CD4-positive, alpha-beta T cell treated with Interleukin-6 at 100 ng/mL for 8 hours (primary cell): ENCODE data around the gene SPSB1.
A peak's percentile ranks its signal among the peaks of the same experiment; 100 is the strongest.

Source experiments
- DNase-seq: peaks from one replicate; pipeline ENCODE4 v3.0.0-alpha.2; 2020; ENCODE audit warnings: mixed read lengths, low spot score

SPSB1 gene

GRCh38 chr1:9394010-9394409, 101.3 kb downstream of the SPSB1 start:
- no peak for DNase-seq

DNA sequence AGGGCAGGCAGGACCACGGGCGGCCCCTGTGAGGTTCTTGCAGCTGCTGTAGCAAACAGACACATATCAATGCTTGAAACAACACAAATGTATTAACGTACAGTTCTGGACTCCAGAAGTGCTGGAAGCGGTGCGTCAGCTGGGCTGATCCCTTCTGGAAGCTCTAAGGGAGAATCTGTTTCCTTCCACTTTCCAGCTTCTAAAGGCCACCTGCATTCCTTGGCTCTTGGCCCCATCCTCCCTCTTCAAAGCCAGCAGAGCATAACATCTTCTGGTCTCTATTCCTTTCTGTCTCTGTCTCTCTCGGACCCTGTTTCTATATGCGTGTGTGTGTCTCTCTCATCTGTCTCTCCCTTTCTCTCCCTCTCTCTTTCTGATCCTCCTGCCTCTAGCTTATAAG, 102.3 kb downstream of the SPSB1 start:
- DNase-seq: no peak

DNA sequence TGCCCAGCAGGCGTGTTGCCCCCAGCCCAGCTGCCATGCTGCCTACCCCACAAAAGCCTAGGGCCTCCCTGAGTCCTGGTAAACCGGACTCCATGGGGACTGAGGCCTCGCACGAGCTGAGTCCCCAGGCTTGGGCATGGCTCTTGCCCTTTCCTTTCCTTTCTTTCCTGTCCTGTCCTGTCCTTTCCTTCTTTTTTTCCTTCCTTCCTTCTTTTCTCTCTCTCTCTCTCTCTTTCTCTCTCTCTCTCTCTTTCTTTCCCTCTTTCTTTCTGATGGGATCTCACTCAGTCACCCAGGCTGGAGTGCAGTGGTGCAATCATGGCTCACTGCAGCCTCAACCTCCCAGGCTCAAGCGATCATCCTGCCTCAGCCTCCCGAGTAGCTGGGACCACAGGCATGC, 104.4 kb downstream of the SPSB1 start:
- DNase-seq: no peak

GRCh38 chr1:9397997-9398526, 105.4 kb downstream of the SPSB1 start:
- no peak for DNase-seq

- no peak for DNase-seq
Measured at GRCh38 chr1:9399510-9400424, 107.1 kb downstream of the SPSB1 start.

GRCh38 chr1:9400425-9401079, 107.9 kb downstream of the SPSB1 start:
- DNase-seq: peak; percentile 36

- DNase-seq: no peak
Measured at GRCh38 chr1:9401080-9401453, 108.4 kb downstream of the SPSB1 start.

- no peak for DNase-seq
Measured at GRCh38 chr1:9402256-9402616, 109.5 kb downstream of the SPSB1 start.

DNA sequence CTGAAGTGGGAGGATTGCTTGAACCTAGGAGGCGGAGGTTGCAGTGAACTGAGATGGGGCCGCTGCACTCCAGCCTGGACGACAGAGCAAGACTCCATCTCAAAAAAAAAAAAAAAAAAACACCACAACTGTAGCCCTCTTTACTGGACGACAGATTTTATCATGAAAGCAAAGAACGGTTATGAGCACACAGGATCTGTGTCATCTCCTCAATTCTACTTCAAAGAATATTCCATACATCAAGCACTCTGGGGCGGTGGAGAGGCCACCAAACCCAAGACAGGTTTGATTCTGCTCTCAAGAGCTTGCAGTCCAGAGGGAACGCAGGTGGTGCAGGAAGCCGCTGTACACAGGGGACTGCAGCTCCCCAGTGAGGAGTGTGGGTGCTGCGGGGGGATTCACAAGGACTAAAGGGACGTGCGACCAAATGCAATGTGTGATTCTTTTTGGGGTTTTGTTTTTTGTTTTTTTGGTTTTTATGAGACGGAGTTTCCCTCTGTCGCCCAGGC, 110.1 kb downstream of the SPSB1 start:
- DNase-seq: no peak

GRCh38 chr1:9404117-9404914, 111.6 kb downstream of the SPSB1 start:
- DNase-seq: no peak

DNA sequence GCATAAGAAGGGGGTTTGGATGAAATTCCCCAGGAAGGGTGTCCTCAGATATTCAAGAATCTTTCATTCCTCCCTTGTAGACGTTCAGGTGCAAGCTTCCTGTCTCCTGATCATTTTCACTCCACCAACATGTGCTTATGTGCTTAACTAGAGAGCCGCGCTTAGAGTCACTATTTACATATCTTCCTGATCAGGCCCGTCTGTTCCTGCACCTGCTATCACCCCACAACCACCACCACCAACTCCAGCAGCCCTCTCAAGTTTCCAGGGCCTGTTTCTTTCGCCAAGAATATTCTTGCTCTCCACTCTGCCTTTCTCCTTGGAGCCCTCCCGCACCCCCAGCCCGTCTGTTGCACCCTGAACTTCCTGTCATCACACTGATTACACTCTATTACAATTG, 113.4 kb downstream of the SPSB1 start:
- no peak for DNase-seq

DNA sequence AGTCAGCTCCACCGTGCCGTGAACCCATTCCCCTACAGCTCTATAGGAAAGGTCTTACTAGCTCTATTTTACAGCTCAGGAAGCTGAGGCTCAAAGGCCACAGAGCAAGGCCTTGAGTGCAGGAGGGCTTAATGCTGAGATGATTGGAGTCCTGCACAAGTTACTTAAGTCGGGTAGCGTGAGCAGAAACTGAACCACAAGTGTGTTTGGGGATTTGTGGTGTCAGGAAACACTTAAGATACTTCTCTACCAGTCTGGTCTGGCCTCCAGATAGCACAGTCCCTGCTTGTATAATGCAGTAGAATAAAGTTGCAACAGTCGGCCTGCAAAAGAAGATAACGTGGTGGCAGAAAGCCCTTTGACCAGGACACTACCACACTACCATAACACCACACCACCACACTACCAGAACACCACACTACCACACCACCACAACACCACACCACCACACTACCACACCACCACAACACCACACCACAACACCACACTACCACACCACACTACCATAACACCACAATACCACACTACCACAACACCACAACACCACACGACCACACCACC, 118.1 kb downstream of the SPSB1 start:
- peak; percentile 12 for DNase-seq

GRCh38 chr1:9413071-9413876, 120.6 kb downstream of the SPSB1 start:
- peak; percentile 51 for DNase-seq

DNA sequence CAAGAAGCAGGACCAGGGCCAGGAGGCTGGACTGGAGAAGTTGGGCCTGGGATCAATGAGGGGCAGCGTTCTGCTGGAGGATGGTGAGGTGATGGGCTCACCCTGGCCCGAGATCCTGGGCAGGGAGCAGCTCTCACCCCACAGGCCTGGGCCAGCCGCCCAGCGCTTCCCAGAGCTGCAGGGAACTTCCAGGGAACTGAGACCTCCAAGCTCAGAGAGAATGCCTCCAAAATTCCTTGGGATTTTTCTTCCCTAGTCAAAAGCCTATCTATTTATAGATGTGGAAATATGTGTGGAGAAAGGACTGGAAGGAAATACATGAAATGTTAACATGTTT, 121.2 kb downstream of the SPSB1 start:
- no peak for DNase-seq

GRCh38 chr1:9416506-9416905, 123.8 kb downstream of the SPSB1 start:
- DNase-seq: no peak

DNA sequence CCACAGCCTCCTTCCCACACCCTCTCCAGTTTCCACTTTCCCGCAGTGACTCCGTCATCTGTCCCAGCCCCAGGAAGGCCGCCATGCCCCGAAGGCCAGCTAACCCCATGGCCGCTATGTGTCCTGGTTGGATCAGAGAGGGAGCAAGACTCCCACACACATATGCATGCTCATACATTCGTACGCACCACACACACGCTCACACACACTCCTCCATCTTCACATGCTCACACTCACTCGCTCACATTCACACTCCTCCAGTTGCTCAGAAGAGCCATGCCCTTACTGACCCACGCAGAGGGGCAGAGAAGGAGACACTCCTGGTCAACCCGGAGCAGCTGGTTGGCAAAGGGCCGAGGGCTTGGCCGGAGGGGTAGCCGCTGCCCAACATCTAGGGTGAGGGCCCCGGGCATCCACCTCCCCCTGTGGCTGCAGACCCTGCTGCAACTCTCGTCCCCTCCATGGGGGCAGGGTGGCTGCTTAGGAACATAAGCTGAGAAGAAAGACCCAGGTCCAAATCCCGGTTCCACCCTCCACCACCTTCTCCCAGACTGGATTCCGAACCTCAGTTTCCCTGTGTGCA, 124.3 kb downstream of the SPSB1 start:
- no peak for DNase-seq

DNA sequence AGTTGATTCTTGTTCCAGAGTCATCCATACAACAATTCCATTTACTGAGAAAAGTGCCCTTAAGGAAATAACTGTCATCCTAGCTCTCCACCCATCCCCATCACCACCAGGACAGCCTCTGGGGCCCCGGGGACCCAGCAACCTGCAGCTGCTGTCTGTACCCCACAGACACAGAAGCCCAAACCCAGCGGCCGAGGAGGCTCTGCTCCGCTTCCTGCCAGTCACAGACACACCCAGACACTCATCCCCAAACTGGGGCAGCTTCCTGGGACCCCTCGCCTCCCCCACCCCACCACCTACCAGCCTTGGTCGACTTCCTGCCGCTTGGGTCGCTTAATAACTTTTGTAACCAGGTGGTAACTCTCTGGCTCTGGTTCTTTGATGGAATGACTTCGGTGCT, 125.0 kb downstream of the SPSB1 start:
- DNase-seq: peak; percentile 44

DNA sequence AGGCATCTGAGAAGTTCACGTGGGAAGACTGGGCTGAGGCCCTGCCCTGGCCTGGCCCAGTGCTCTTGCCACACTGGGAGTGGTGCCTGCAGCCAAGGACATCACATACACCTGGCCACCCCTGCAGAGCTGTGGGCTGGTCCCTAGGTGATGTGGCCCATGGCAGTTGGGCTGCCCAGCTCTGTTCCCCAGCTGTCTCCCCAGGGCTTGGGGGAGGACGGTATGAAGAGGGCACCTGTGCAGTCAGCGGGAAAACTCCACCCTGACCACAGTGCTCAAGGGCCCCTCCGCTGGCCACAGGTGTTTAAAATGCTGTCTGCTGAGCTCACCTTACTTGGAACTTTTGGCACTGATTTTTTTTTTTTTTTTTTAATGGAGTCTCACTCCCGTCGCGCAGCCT, 126.2 kb downstream of the SPSB1 start:
- DNase-seq: no peak
